Measurements from ENCODE around the gene PTPN9. TPM values are rescaled to one million over a fixed set of nuclear protein-coding genes. Genes with fewer than 3 reads are reported as not detected.
"Not testable (repeated sequence)": the region's sequence is repeated elsewhere in the genome, so short reads cannot be mapped to it uniquely, and the experiment has no call there.

Gene PTPN9
- total and polyA plus RNA-seq, 4 donors: 9.8 to 37.9 (median 21.1) TPM

GRCh38 chr15:75451202-75451673 is 127.9 kb downstream of the PTPN9 start:
- intact Hi-C loops (cut with DNase I): loop anchor here in 1 of 2 donors (5.0 kb wide), 3 partner anchors 84 to 176 kb away; partner anchors contain the start of genes MAN2C1, PTPN9 and SNUPN
- Histone ChIP-seq H3K4me3 (ENCODE audit: low read length in 2 of 2) (peak overlapping the region; percentile 69 to 80), H3K4me1 (ENCODE audit: control insufficient read depth in 1 of 2, insufficient read depth in 2 of 2, low read length in 2 of 2) (no peaks in the 10 kb centered on the region), H3K27me3 (ENCODE audit: control insufficient read depth in 1 of 2, insufficient read depth in 2 of 2, low read length in 1 of 2) (no peaks in the 10 kb centered on the region), H3K27ac (ENCODE audit: low read depth in 1 of 2, low read length in 2 of 2) (peak overlapping the region; percentile 68 to 92), H3K36me3 (ENCODE audit: control insufficient read depth in 1 of 2, insufficient read depth in 2 of 2, low read length in 1 of 2) (no peaks in the 10 kb centered on the region), H3K9me3 (ENCODE audit: control insufficient read depth, low read length) (no peaks in the 10 kb centered on the region)
- DNase-seq (no peak), ATAC-seq (ENCODE audit: low FRiP score) (no peak)
- WGBS, 2 donors: 0 to 1% methylated on average over 24 to 44 of the region's 45 CpGs

- Histone ChIP-seq H3K4me1 (ENCODE audit: control insufficient read depth in 1 of 2, insufficient read depth in 2 of 2, low read length in 2 of 2) (no peaks in the 10 kb centered on the region), H3K9me3 (ENCODE audit: control insufficient read depth, low read length) (no peaks in the 10 kb centered on the region), H3K4me3 (ENCODE audit: low read length in 2 of 2) (peak overlapping the region; percentile 69 to 80), H3K27me3 (ENCODE audit: control insufficient read depth in 1 of 2, insufficient read depth in 2 of 2, low read length in 1 of 2) (no peaks in the 10 kb centered on the region), H3K36me3 (ENCODE audit: control insufficient read depth in 1 of 2, insufficient read depth in 2 of 2, low read length in 1 of 2) (no peaks in the 10 kb centered on the region), H3K27ac (ENCODE audit: low read depth in 1 of 2, low read length in 2 of 2) (peak overlapping the region in 1 of 2 donors; percentile 6)
- intact Hi-C loops (cut with DNase I): loop anchor here in 1 of 2 donors (5.0 kb wide), 3 partner anchors 83 to 177 kb away; partner anchors contain the start of genes MAN2C1, PTPN9 and SNUPN
- DNase-seq: peak; percentile 98 to 99
- WGBS, 2 donors: 0% methylated on average over 35 to 62 of the region's 62 CpGs
- ATAC-seq (ENCODE audit: low FRiP score): peak; percentile 74
Observed at GRCh38 chr15:75450307-75451201, 128.6 kb downstream of the PTPN9 start.

GRCh38 chr15:75449585-75450306 is 129.4 kb downstream of the PTPN9 start:
- Histone ChIP-seq H3K4me3 (ENCODE audit: low read length in 2 of 2) (peak overlapping the region in 1 of 2 donors; percentile 4), H3K27ac (ENCODE audit: low read depth in 1 of 2, low read length in 2 of 2) (no peak overlapping the region), H3K36me3 (ENCODE audit: control insufficient read depth in 1 of 2, insufficient read depth in 2 of 2, low read length in 1 of 2) (no peaks in the 10 kb centered on the region), H3K9me3 (ENCODE audit: control insufficient read depth, low read length) (no peaks in the 10 kb centered on the region), H3K4me1 (ENCODE audit: control insufficient read depth in 1 of 2, insufficient read depth in 2 of 2, low read length in 2 of 2) (no peaks in the 10 kb centered on the region), H3K27me3 (ENCODE audit: control insufficient read depth in 1 of 2, insufficient read depth in 2 of 2, low read length in 1 of 2) (no peaks in the 10 kb centered on the region)
- WGBS, 2 donors: 31 to 33% methylated on average over 14 of the region's 14 CpGs
- ATAC-seq (ENCODE audit: low FRiP score) (no peak), DNase-seq (no peak)
- intact Hi-C loops (cut with DNase I): loop anchor here in 1 of 2 donors (5.0 kb wide), 3 partner anchors 82 to 178 kb away; partner anchors contain the start of genes MAN2C1, PTPN9 and SNUPN

- intact Hi-C loops (cut with DNase I); H3K36me3 ChIP-seq (ENCODE audit: control insufficient read depth in 1 of 2, insufficient read depth in 2 of 2, low read length in 1 of 2); H3K9me3 ChIP-seq (ENCODE audit: control insufficient read depth, low read length); H3K4me3 ChIP-seq (ENCODE audit: low read length in 2 of 2); H3K27me3 ChIP-seq (ENCODE audit: control insufficient read depth in 1 of 2, insufficient read depth in 2 of 2, low read length in 1 of 2); H3K4me1 ChIP-seq (ENCODE audit: control insufficient read depth in 1 of 2, insufficient read depth in 2 of 2, low read length in 2 of 2); ATAC-seq (ENCODE audit: low FRiP score); H3K27ac ChIP-seq (ENCODE audit: low read depth in 1 of 2, low read length in 2 of 2): not testable (repeated sequence)
- DNase-seq: peak in 1 of 2 donors; percentile 59
- 85 to 88% methylated on average over 13 of the region's 13 CpGs for WGBS, 2 donors
Observed at GRCh38 chr15:75448171-75448570, 130.9 kb downstream of the PTPN9 start.

- Histone ChIP-seq H3K9me3 (ENCODE audit: control insufficient read depth, low read length) (no peaks in the 10 kb centered on the region), H3K27me3 (ENCODE audit: control insufficient read depth in 1 of 2, insufficient read depth in 2 of 2, low read length in 1 of 2) (no peaks in the 10 kb centered on the region), H3K27ac (ENCODE audit: low read depth in 1 of 2, low read length in 2 of 2) (no peak overlapping the region), H3K4me3 (ENCODE audit: low read length in 2 of 2) (no peak overlapping the region), H3K4me1 (ENCODE audit: control insufficient read depth in 1 of 2, insufficient read depth in 2 of 2, low read length in 2 of 2) (no peaks in the 10 kb centered on the region), H3K36me3 (ENCODE audit: control insufficient read depth in 1 of 2, insufficient read depth in 2 of 2, low read length in 1 of 2) (no peaks in the 10 kb centered on the region)
- DNase-seq (no peak), ATAC-seq (ENCODE audit: low FRiP score) (no peak)
- WGBS, 2 donors: 76 to 82% methylated on average over 3 of the region's 3 CpGs
- intact Hi-C loops (cut with DNase I): no loop called here
Observed at GRCh38 chr15:75446151-75446550, 133.0 kb downstream of the PTPN9 start.

DNA sequence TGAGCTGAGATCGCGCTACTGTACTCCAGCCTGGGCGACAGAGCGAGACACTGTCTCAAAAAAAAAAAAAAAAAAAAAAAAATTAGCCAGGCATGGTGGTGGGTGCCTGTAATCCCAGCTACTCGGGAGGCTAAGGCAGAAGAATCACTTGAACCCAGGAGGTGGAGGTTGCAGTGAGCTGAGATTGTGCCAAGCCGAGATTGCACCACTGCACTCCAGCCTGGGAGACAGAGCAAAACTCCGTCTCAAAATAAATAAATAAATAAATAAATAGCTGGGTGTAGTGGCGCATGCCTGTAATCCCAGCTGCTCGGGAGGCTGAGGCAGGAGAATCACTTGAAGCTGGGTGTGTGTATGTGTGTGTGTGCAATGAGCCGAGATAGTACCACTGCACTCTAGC is 133.8 kb downstream of the PTPN9 start:
- H3K4me1 ChIP-seq (ENCODE audit: control insufficient read depth in 1 of 2, insufficient read depth in 2 of 2, low read length in 2 of 2); ATAC-seq (ENCODE audit: low FRiP score); H3K4me3 ChIP-seq (ENCODE audit: low read length in 2 of 2); intact Hi-C loops (cut with DNase I); H3K27ac ChIP-seq (ENCODE audit: low read depth in 1 of 2, low read length in 2 of 2); H3K36me3 ChIP-seq (ENCODE audit: control insufficient read depth in 1 of 2, insufficient read depth in 2 of 2, low read length in 1 of 2); H3K9me3 ChIP-seq (ENCODE audit: control insufficient read depth, low read length); H3K27me3 ChIP-seq (ENCODE audit: control insufficient read depth in 1 of 2, insufficient read depth in 2 of 2, low read length in 1 of 2); DNase-seq: not testable (repeated sequence)
- WGBS, 2 donors: 89 to 94% methylated on average over 7 to 10 of the region's 10 CpGs

DNA sequence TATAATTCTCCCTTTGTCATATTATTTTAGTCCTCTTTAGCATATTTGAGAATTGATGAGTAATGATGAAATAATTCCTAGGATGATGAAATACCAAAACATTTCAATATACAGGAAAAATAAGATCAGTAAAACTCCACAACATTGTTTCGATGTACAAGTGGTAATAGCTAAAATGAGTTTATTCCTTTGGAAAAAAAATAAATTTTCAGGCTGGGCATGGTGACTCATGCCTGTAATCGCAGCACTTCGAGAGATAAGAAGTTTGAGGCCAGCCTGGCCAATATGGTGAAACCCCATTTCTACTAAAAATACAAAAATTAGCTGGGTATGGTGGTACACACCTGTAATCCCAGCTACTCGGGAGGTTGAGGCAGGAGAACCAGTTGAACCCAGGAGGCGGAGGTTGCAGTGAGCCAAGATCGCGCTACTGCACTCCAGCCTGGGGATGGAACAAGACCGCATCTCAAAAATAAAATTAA is 135.1 kb downstream of the PTPN9 start:
- H3K4me3 ChIP-seq (ENCODE audit: low read length in 2 of 2); intact Hi-C loops (cut with DNase I); H3K36me3 ChIP-seq (ENCODE audit: control insufficient read depth in 1 of 2, insufficient read depth in 2 of 2, low read length in 1 of 2); H3K9me3 ChIP-seq (ENCODE audit: control insufficient read depth, low read length); H3K4me1 ChIP-seq (ENCODE audit: control insufficient read depth in 1 of 2, insufficient read depth in 2 of 2, low read length in 2 of 2); H3K27me3 ChIP-seq (ENCODE audit: control insufficient read depth in 1 of 2, insufficient read depth in 2 of 2, low read length in 1 of 2); DNase-seq; H3K27ac ChIP-seq (ENCODE audit: low read depth in 1 of 2, low read length in 2 of 2); ATAC-seq (ENCODE audit: low FRiP score): not testable (repeated sequence)
- WGBS, 2 donors: 60 to 62% methylated on average over 8 of the region's 8 CpGs

DNA sequence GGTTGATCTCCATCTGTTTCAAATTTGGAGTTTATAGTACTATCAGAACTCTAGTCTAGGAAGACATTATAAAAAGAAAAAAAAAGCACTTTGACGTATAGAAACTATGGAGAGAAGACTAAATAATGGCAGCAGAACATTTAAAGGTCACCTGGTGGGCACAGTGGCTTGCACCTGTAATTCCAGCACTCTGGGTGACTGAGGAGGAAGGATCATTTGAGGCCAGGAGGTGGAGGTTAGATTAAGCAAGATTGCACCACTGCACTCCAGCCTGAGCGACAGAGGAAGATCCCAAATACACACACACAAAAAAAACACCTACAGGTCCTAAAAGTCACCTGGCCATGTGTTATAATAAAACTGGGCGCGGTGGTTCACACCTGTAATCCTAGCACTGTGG is 141.4 kb downstream of the PTPN9 start:
- DNase-seq: no peak
- 93 to 96% methylated on average over 4 of the region's 4 CpGs for WGBS, 2 donors
- no peaks in the 10 kb centered on the region for H3K9me3 ChIP-seq (ENCODE audit: control insufficient read depth, low read length)
- ATAC-seq (ENCODE audit: low FRiP score): no peak
- no peaks in the 10 kb centered on the region for H3K27me3 ChIP-seq (ENCODE audit: control insufficient read depth in 1 of 2, insufficient read depth in 2 of 2, low read length in 1 of 2)
- no peak overlapping the region for H3K4me3 ChIP-seq (ENCODE audit: low read length in 2 of 2)
- H3K27ac ChIP-seq (ENCODE audit: low read depth in 1 of 2, low read length in 2 of 2): no peak overlapping the region
- intact Hi-C loops (cut with DNase I): no loop called here
- no peaks in the 10 kb centered on the region for H3K4me1 ChIP-seq (ENCODE audit: control insufficient read depth in 1 of 2, insufficient read depth in 2 of 2, low read length in 2 of 2)
- no peaks in the 10 kb centered on the region for H3K36me3 ChIP-seq (ENCODE audit: control insufficient read depth in 1 of 2, insufficient read depth in 2 of 2, low read length in 1 of 2)

All from aorta (tissue), 5 donors.